Measurements from ENCODE around the gene RANBP17.

RANBP17 gene

DNA sequence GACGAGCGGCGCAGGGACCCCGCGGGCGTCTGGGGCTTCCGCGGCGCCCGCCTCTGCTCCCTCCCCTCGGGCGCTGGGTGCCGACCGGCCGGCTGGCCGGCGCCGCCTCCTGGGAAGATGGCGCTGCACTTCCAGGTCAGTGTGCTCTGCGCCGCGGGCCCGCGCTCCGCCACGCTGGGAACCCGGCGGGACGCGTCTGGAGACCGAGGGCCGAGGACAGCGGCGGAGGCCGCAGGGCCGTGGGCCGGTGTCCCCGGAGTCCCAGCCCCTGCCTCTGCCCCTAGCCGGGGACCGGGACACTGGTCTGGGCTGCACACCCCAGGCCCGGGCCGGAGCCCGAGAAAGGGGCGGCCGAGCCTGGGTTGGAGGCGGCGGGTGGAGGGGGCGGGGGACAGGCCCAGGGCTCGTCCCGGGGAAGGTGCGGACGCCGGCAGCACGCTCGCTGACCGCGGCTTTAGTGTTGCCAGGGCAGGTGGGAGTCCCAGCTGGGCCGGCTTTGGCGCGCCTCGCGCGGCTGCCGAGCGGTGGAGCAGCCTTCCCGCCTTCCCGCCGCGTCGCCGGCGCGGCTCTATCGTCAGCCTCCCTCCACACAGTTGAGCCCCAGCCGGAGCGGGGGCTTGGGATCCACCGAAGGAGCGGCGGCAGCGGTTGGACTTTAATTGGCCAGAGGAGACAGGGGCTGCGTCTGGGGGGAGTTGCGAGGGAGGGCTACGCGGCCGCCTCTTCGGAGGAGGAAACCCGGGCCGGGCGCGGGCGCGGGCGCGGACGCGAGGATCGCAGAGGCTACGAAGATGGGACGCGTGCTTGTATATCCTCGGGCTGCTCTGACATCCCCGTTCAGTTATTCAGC, at the start of gene RANBP17:
Gene RANBP17, plus strand, starts transcription at position 102 of the 850 bp plus-strand sequence.
- no peak for DNase-seq (ENCODE audit: low read depth)
- TF ChIP-seq CTCF (IDR thresholded peaks at IDR 0.05; ENCODE audit: insufficient read depth, low read depth, low read length, missing control alignments) = no peak
- H3K4me3 ChIP-seq (ENCODE audit: low read depth, low read length) = no peak within 1 kb of the TSS

- no peak for DNase-seq (ENCODE audit: low read depth)
- H3K4me3 ChIP-seq (ENCODE audit: low read depth, low read length) = no peak overlapping the region
- no peak for TF ChIP-seq CTCF (IDR thresholded peaks at IDR 0.05; ENCODE audit: insufficient read depth, low read depth, low read length, missing control alignments)
Observed at GRCh38 chr5:170813231-170813630, 48.6 kb upstream of the RANBP17 start.

DNA sequence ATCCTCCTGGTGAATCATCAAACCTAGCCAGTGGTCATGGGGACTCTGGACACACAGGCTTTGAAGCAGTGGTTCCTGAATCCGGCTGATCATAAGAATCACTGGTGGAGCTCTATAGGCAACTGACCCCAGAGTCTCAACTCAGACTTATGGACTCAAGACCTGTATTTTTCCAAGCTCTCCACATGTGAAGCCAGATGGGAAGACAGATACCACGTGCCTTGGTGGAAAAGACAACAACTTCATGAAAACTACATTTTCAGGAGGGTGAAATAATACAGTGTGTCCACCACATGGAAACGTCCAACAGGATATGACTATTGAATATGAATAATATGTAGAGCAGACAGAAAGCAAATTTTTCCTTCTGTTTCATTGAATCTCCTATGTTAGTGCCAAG, 44.6 kb upstream of the RANBP17 start:
- TF ChIP-seq CTCF (IDR thresholded peaks at IDR 0.05; ENCODE audit: insufficient read depth, low read depth, low read length, missing control alignments) = no peak
- no peak overlapping the region for H3K4me3 ChIP-seq (ENCODE audit: low read depth, low read length)
- DNase-seq (ENCODE audit: low read depth) = no peak

DNA sequence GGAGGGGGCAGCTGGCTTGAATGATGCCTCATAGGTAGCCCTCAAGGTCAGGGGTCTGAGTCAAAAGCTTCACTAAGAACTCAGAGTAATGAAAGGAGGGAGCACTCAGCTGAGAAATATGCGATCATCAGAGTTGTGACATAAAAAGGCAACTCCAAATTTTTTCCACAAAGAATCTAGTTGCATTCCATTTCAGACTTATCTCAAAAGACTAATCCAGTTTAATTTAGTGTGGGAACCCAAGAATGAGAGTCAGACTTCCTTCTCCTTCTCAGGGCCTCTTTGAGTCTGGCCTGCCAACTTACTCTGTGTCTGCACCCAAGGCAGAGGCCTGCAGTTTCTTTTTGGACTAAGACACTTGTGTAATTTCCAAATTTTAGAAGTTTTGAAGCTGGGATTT, 43.6 kb upstream of the RANBP17 start:
- H3K4me3 ChIP-seq (ENCODE audit: low read depth, low read length) = no peak overlapping the region
- no peak for DNase-seq (ENCODE audit: low read depth)
- no peak for TF ChIP-seq CTCF (IDR thresholded peaks at IDR 0.05; ENCODE audit: insufficient read depth, low read depth, low read length, missing control alignments)

GRCh38 chr5:170819824-170820223, 42.0 kb upstream of the RANBP17 start:
- DNase-seq (ENCODE audit: low read depth) = no peak
- TF ChIP-seq CTCF (IDR thresholded peaks at IDR 0.05; ENCODE audit: insufficient read depth, low read depth, low read length, missing control alignments) = no peak
- no peak overlapping the region for H3K4me3 ChIP-seq (ENCODE audit: low read depth, low read length)

DNA sequence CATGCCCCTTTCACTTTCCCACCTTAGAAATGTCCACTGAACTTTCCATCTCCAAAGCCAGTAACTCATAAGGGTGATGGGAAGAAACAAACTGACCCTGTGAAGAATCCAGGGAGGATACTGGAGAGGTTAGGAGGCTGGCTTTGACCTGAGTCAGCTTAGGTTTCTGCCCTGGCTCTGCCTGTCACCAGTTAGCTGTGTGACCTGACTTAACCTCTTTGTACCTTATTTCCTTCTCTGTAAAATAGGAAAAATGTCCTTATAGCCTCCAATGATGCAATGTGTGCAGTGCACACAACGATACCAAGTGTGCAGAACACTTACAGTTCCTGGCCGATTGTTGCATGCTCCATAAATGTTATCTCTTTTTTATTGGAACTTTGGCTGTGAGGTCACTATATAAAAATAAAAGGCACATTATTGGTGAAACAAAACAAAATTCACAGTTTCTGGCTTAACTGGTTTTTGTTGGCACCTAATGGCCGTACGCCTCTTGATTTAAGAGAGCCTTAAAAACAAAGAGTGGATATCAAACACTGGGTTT, 40.5 kb upstream of the RANBP17 start:
- DNase-seq (ENCODE audit: low read depth) = no peak
- TF ChIP-seq CTCF (IDR thresholded peaks at IDR 0.05; ENCODE audit: insufficient read depth, low read depth, low read length, missing control alignments) = no peak

More for the DNA sequence above, 40.5 kb upstream of the RANBP17 start:
- no peak overlapping the region for H3K4me3 ChIP-seq (ENCODE audit: low read depth, low read length)

Data from GM12865 (cell line).